ENCODE measurements around the gene NUDT21. TPM values are rescaled to one million over a fixed set of nuclear protein-coding genes. Genes with fewer than 3 reads are reported as not detected.

The NUDT21 gene
- total and polyA plus RNA-seq, 2 of the 8 experiments (the other 6 are each of a cell fraction or from before 2014, with no cell fraction given), result 78.1 to 277 TPM

- Histone ChIP-seq H3K23ac (ENCODE audit: insufficient read length) (no peak overlapping the region), H4K8ac (ENCODE audit: extremely low read depth, insufficient read depth, low read length) (no peak overlapping the region), H2BK12ac (ENCODE audit: low read depth, low read length) (no peak overlapping the region), H3K79me2 (ENCODE audit: control insufficient read depth in 1 of 2, insufficient read depth in 2 of 2, low read length in 2 of 2) (no peaks in the 10 kb centered on the region), H3K4me3 (ENCODE audit: extremely low read depth in 1 of 4, insufficient read depth in 2 of 4, low read depth in 3 of 4, low read length in 4 of 4) (no peak overlapping the region), H3K4ac (replicated peaks; ENCODE audit: insufficient read length, low read depth, low read length) (no peak overlapping the region), H2AK5ac (ENCODE audit: low read depth, low read length) (no peak overlapping the region), H3K4me1 (replicated peaks in 1 of 4; ENCODE audit: control insufficient read depth in 3 of 4, insufficient read depth in 4 of 4, low read length in 3 of 4) (no peaks in the 10 kb centered on the region), H3K9ac (replicated peaks in 1 of 4; ENCODE audit: extremely low read depth in 1 of 4, low read depth in 3 of 4, low read length in 3 of 4) (no peak overlapping the region), H2BK15ac (ENCODE audit: low read length) (no peak overlapping the region), H3K9me3 (ENCODE audit: insufficient read depth in 2 of 2, low read depth in 1 of 2, low read length in 1 of 2) (no peaks in the 10 kb centered on the region), H4K5ac (ENCODE audit: insufficient read length, low read depth, low read length) (no peak overlapping the region), H3K23me2 (ENCODE audit: low read depth, low read length) (no peaks in the 10 kb centered on the region), H3K27ac (ENCODE audit: low read depth, low read length) (no peak overlapping the region), H4K20me1 (replicated peaks in 1 of 2; ENCODE audit: control insufficient read depth in 1 of 2, insufficient read depth in 2 of 2, low read length in 2 of 2) (peaks cover 0 to 2% of the 10 kb centered on the region in 2 experiments), H3K56ac (replicated peaks; ENCODE audit: insufficient read length, low read depth, low read length) (no peak overlapping the region), H3K36me3 (ENCODE audit: control insufficient read depth in 2 of 4, insufficient read depth in 4 of 4, low read length in 3 of 4) (peaks cover 28 to 87% (median 69%) of the 10 kb centered on the region in 4 experiments), H3K18ac (ENCODE audit: extremely low read depth, low read length) (no peak overlapping the region), H2BK120ac (replicated peaks; ENCODE audit: low read depth, low read length) (no peak overlapping the region), H3K79me1 (ENCODE audit: low read depth, low read length) (no peaks in the 10 kb centered on the region), H3K27me3 (replicated peaks in 1 of 4; ENCODE audit: control insufficient read depth in 3 of 4, extremely low read depth in 1 of 4, insufficient read depth in 3 of 4, low read length in 3 of 4) (no peaks in the 10 kb centered on the region), H2BK20ac (ENCODE audit: low read length) (no peak overlapping the region), H4K91ac (replicated peaks; ENCODE audit: insufficient read length, low read length) (no peak overlapping the region), H2BK5ac (ENCODE audit: low read depth, low read length) (no peak overlapping the region), H2AFZ (ENCODE audit: low read length) (no peak overlapping the region), H3K14ac (ENCODE audit: insufficient read length) (no peak overlapping the region), H3K4me2 (ENCODE audit: insufficient read depth in 1 of 2, low read depth in 2 of 2, low read length in 2 of 2) (no peak overlapping the region)
- ChIA-PET CTCF (ENCODE audit: partially characterized antibody) (no interaction called here), POLR2A (ENCODE audit: partially characterized antibody) (interaction anchor here (1.1 to 2.3 kb wide), 2 partner anchors 10 to 18 kb away, joined by 4 to 7 read pairs; partner anchors contain the start of genes NUDT21 and OGFOD1)
- no peak for DNase-seq (ENCODE audit: low read depth in 1 of 2, low spot score in 2 of 2)
- no peak for FAIRE-seq
- TF ChIP-seq SAP30 (IDR thresholded peaks at IDR 0.05; ENCODE audit: insufficient read depth, insufficient replicate concordance, low read length) (no peak), GABPA (IDR thresholded peaks at IDR 0.05; ENCODE audit: borderline replicate concordance, insufficient read depth, low read length) (no peak), SIX5 (IDR thresholded peaks at IDR 0.05; ENCODE audit: low read depth, low read length) (no peak), JUND (IDR thresholded peaks at IDR 0.05; ENCODE audit: low read length) (no peak), CTCF (IDR thresholded peaks at IDR 0.05; ENCODE audit: control extremely low read depth in 1 of 3, insufficient read depth in 1 of 3, low read depth in 1 of 3, low read length in 3 of 3) (no peak), HDAC2 (IDR thresholded peaks at IDR 0.05; ENCODE audit: borderline replicate concordance in 1 of 2, low read depth in 2 of 2, low read length in 2 of 2) (no peak), POLR2AphosphoS5 (IDR thresholded peaks at IDR 0.05; ENCODE audit: low read depth, low read length) (no peak), ASH2L (IDR thresholded peaks at IDR 0.05; ENCODE audit: low read length) (no peak), TEAD4 (IDR thresholded peaks at IDR 0.05; ENCODE audit: low read depth, low read length) (no peak), RXRA (IDR thresholded peaks at IDR 0.05; ENCODE audit: insufficient read depth, low read depth, low read length) (no peak)
Observed at GRCh38 chr16:56468800-56469199, 17.7 kb upstream of the NUDT21 start.

Data from H1 (cell line).